Renal cortex interstitium (tissue), 3 donors: Measurements from ENCODE around the gene RAB25. TPM values are rescaled to one million over a fixed set of nuclear protein-coding genes. Genes with fewer than 3 reads are reported as not detected.

Experiments used
- polyA plus RNA-seq, 3 donors: library from polyadenylated mRNA; unstranded; fragments of 120-200 nt; gene quantifications; one replicate each; pipeline ENCODE4 v1.2.1, GENCODE V29; 2013; ENCODE audit not compliant: insufficient read length in 3 of 3

Gene RAB25
- polyA plus RNA-seq, 3 donors: 46.2 to 67.0 (median 47.6) TPM

Other genes with a start within 250 kb of the RAB25 start
- 10 to 100 TPM; 46.5 to 64.7 (median 52.0) TPM for gene GON4L, start 203.9 kb upstream of the RAB25 start, polyA plus RNA-seq
- 10 to 100 TPM; 18.0 to 20.0 (median 18.9) TPM for gene SYT11, start 201.6 kb upstream of the RAB25 start, polyA plus RNA-seq
- gene RIT1, start 149.8 kb upstream of the RAB25 start, polyA plus RNA-seq: 10 to 100 TPM; 49.2 to 56.8 (median 50.6) TPM
- 10 to 100 TPM; 48.4 to 81.3 (median 52.5) TPM for gene KHDC4, start 126.7 kb upstream of the RAB25 start, polyA plus RNA-seq
- under 1 TPM in 2 of 3 donors, not detected in 1; 0.09 to 0.25 TPM for gene RXFP4, start 119.5 kb upstream of the RAB25 start, polyA plus RNA-seq
- 10 to 100 TPM; 75.4 to 82.0 (median 77.6) TPM for gene ARHGEF2, start 82.6 kb upstream of the RAB25 start, polyA plus RNA-seq
- gene SSR2, start 40.2 kb upstream of the RAB25 start, polyA plus RNA-seq: 100 to 1,000 TPM; 351 to 415 (median 404) TPM
- 10 to 100 TPM; 53.3 to 57.8 (median 53.7) TPM for gene UBQLN4, start 7.4 kb upstream of the RAB25 start, polyA plus RNA-seq
- 10 to 100 TPM; 51.4 to 65.5 (median 58.1) TPM for gene LAMTOR2, start 6.4 kb upstream of the RAB25 start, polyA plus RNA-seq
- gene MEX3A, start 21.3 kb downstream of the RAB25 start, polyA plus RNA-seq: 10 to 100 TPM; 42.4 to 54.4 (median 48.0) TPM
- 100 to 1,000 TPM in 1 of 3 donors, 10 to 100 TPM in 2; 67.7 to 140 (median 93.9) TPM for gene LMNA, start 53.6 kb downstream of the RAB25 start, polyA plus RNA-seq
- 10 to 100 TPM; 16.6 to 27.8 (median 18.4) TPM for gene SEMA4A, start 92.4 kb downstream of the RAB25 start, polyA plus RNA-seq
- gene SLC25A44, start 132.9 kb downstream of the RAB25 start, polyA plus RNA-seq: 10 to 100 TPM; 26.1 to 36.0 (median 32.3) TPM
- 10 to 100 TPM; 79.5 to 96.1 (median 93.1) TPM for gene PMF1, start 151.8 kb downstream of the RAB25 start, polyA plus RNA-seq
- gene BGLAP, start 181.0 kb downstream of the RAB25 start, polyA plus RNA-seq: 1 to 10 TPM; 2.1 to 6.7 (median 2.3) TPM
- 1 to 10 TPM; 4.3 to 7.0 (median 5.1) TPM for gene PAQR6, start 186.9 kb downstream of the RAB25 start, polyA plus RNA-seq
- gene SMG5, start 221.7 kb downstream of the RAB25 start, polyA plus RNA-seq: 10 to 100 TPM; 53.7 to 67.6 (median 66.5) TPM
- gene TMEM79, start 223.2 kb downstream of the RAB25 start, polyA plus RNA-seq: 1 to 10 TPM; 5.8 to 6.6 (median 6.5) TPM
- 10 to 100 TPM; 52.1 to 71.2 (median 64.5) TPM for gene GLMP, start 234.5 kb downstream of the RAB25 start, polyA plus RNA-seq
- not detected for gene VHLL, start 238.1 kb downstream of the RAB25 start, polyA plus RNA-seq